K562 (cell line): ENCODE data around the gene DLAT. TPM values are rescaled to one million over a fixed set of nuclear protein-coding genes. Genes with fewer than 3 reads are reported as not detected.
A peak's percentile ranks its signal among the peaks of the same experiment; 100 is the strongest.

Experiments used
- ATAC-seq: fragments of 200-7000 bp; cut with Tn5 transposase; 3 replicates; pipeline ENCODE4 v1.9.1; 2020; ENCODE audit warnings: moderate library complexity
- BruUV-seq: library from RNA; stranded (reverse); fragments of 400-500 nt; replicated peaks from 2 replicates; lab custom pipeline; 2021; lab: Mats Ljungman, UMichigan
- CTCF ChIA-PET: fragments of 300-600 bp; formaldehyde crosslinking; extraction: SDS; loops from one replicate; lab custom pipeline; 2021; ENCODE audit warnings: low intra/inter-chr PET ratio; lab: Yijun Ruan, JAX
- POLR2A ChIA-PET: fragments of 300-600, 350-650 bp; sonication (Branson Sonifier 250); formaldehyde crosslinking; extraction: SDS; loops from one replicate; lab custom pipeline; 2021; ENCODE audit warnings: antibody characterized with exemption, inconsistent platforms; lab: Yijun Ruan, JAX
- DNase-seq, 4 experiments: peaks; one replicate each; pipeline versions ENCODE4 v3.0.0 to v3.0.0-alpha.2; 2011 to 2018; ENCODE audit warnings: low spot score in 3 of 4, mixed read lengths in 3 of 4; ENCODE audit errors: extremely low read depth in 1 of 4
- FAIRE-seq: peaks from 2 replicates; lab custom pipeline; 2011; peaks lifted over from hg19 to GRCh38; lab: Jason Lieb, UNC
- H2AFZ ChIP-seq: 2 replicates; pipeline ENCODE4 v1.6.0; 2011; ENCODE audit warnings: low read depth, low read length, control low read depth, inconsistent platforms
- H3K27ac ChIP-seq: fragments of 200-600 bp; 3 replicates; pipeline ENCODE4 v1.8.0; 2011; ENCODE audit warnings: low read depth, mild to moderate bottlenecking, control low read depth, inconsistent platforms, low read length, moderate library complexity, mixed read lengths; ENCODE audit errors: extremely low read depth
- H3K27me3 ChIP-seq, 2 experiments: fragments of 300-600 bp in 1 of 2; 2 replicates in 1 of 2; 3 replicates in 1 of 2; pipeline versions ENCODE4 v1.6.0 to v1.8.0; 2011; ENCODE audit warnings: inconsistent platforms in 2 of 2, low read length in 2 of 2, mild to moderate bottlenecking in 1 of 2, mixed read lengths in 1 of 2, moderate library complexity in 1 of 2; ENCODE audit not compliant: control insufficient read depth in 2 of 2, insufficient read depth in 2 of 2
- H3K36me3 ChIP-seq: fragments of 300-600 bp; 3 replicates; pipeline ENCODE4 v1.8.0; 2011; ENCODE audit warnings: mild to moderate bottlenecking, low read length, inconsistent platforms; ENCODE audit not compliant: control insufficient read depth, insufficient read depth
- H3K4me1 ChIP-seq, 2 experiments: fragments of 200-600 bp in 1 of 2; replicated peaks in 1 of 2; 2 replicates in 1 of 2; 3 replicates in 1 of 2; pipeline versions ENCODE4 v1.5.1 to v1.8.0; 2011; ENCODE audit warnings: inconsistent platforms in 2 of 2, low read length in 2 of 2, mild to moderate bottlenecking in 1 of 2, mixed read lengths in 1 of 2, moderate library complexity in 1 of 2; ENCODE audit not compliant: control insufficient read depth in 2 of 2, insufficient read depth in 2 of 2
- H3K4me2 ChIP-seq: 2 replicates; pipeline ENCODE4 v1.6.1; 2011; ENCODE audit warnings: low read length, control low read depth, inconsistent platforms, mixed read lengths; ENCODE audit not compliant: insufficient read depth
- H3K4me3 ChIP-seq: fragments of 200-600 bp; sonication (generic), shearing (Covaris generic); 2 replicates; pipeline ENCODE4 v1.5.1; 2016; ENCODE audit warnings: control low read depth, inconsistent platforms
- H3K79me2 ChIP-seq: fragments of 200-600 bp; 3 replicates; pipeline ENCODE4 v1.8.0; 2011; ENCODE audit warnings: low read length, inconsistent platforms; ENCODE audit not compliant: control insufficient read depth, insufficient read depth
- H3K9ac ChIP-seq, 2 experiments: 2 replicates each; pipeline versions ENCODE4 v1.6.0 to v1.6.1; 2011; ENCODE audit warnings: low read depth in 2 of 2, low read length in 2 of 2, control low read depth in 1 of 2, inconsistent platforms in 1 of 2, mild to moderate bottlenecking in 1 of 2, mixed read lengths in 1 of 2; ENCODE audit not compliant: insufficient read depth in 1 of 2
- H3K9me1 ChIP-seq: one replicate; pipeline ENCODE4 v1.6.0; 2011; ENCODE audit warnings: inconsistent platforms, mild to moderate bottlenecking, low read length, moderate library complexity; ENCODE audit not compliant: control insufficient read depth, insufficient read depth
- H3K9me3 ChIP-seq: replicated peaks from 2 replicates; pipeline ENCODE4 v1.5.1; 2011; ENCODE audit warnings: low read depth, low read length, inconsistent platforms; ENCODE audit not compliant: control insufficient read depth, insufficient read depth
- H4K20me1 ChIP-seq: replicated peaks from 2 replicates; pipeline ENCODE4 v1.6.1; 2011; ENCODE audit warnings: low read length, inconsistent platforms, mixed read lengths; ENCODE audit not compliant: control insufficient read depth, insufficient read depth
- ATF2 ChIP-seq: sonication (generic); formaldehyde crosslinking; IDR thresholded peaks from 2 replicates; pipeline ENCODE4 v1.8.1; 2022; ENCODE audit warnings: missing genetic modification reagents
- HMBOX1 ChIP-seq: sonication (generic); IDR thresholded peaks from 2 replicates; pipeline ENCODE4 v1.6.1; 2016
- KDM1A ChIP-seq, 2 experiments: fragments of 450-650 bp; IDR thresholded peaks; 2 replicates each; pipeline ENCODE4 v1.6.1; 2016; ENCODE audit warnings: mild to moderate bottlenecking in 2 of 2
- L3MBTL2 ChIP-seq: fragments of 450-650 bp; IDR thresholded peaks from 2 replicates; pipeline ENCODE4 v1.6.1; 2016; ENCODE audit warnings: mild to moderate bottlenecking, moderate library complexity
- WGBS: fragments of 100-300 bp; shearing (Covaris generic); methylation state at CpG from one replicate; pipeline ENCODE4 v1.1.6; 2016; ENCODE audit warnings: low coverage, mixed read lengths; ENCODE audit not compliant: insufficient coverage; ENCODE audit errors: missing lambda C conversion rate; 5-methylcytosine and 5-hydroxymethylcytosine counted together
- in situ Hi-C: fragments of 300-500 bp; cut with MboI; formaldehyde crosslinking; loops from 4 replicates; pipeline ENCODE4 v1.15.0; 2018; ENCODE audit warnings: inconsistent platforms, mixed read lengths
- intact Hi-C: fragments of 100-400 bp; cut with micrococcal nuclease; formaldehyde crosslinking; loops from 2 replicates; pipeline ENCODE4 v1.14.2; 2022
- polyA plus RNA-seq, 8 experiments: library from polyadenylated mRNA; depleted of rRNA in 4 of 8; stranded (reverse) in 5 of 8; unstranded in 3 of 8; fragments of >200 nt; fragmentation: Nextera tagmentation in 2 of 8; fragmentation: Illumina TruSeq in 1 of 8; extraction: Ambion mirVana in 2 of 8; extraction: Trizol in 1 of 8; gene quantifications; 2 replicates each; pipeline versions ENCODE4 v1.2.1 to v1.2.3, GENCODE V29; 2011 to 2014; ENCODE audit warnings: inconsistent platforms in 1 of 8, missing spikeins in 1 of 8
- total RNA-seq, 7 experiments: library from RNA; depleted of rRNA in 6 of 7; stranded (reverse); fragments of >200 nt in 6 of 7; fragmentation: Illumina TruSeq in 2 of 7; extraction: Trizol in 2 of 7; gene quantifications; 2 replicates each; pipeline versions ENCODE4 v1.2.1 to v1.2.3, GENCODE V29; 2011 to 2021; ENCODE audit warnings: low replicate concordance in 1 of 7

The DLAT gene
- total and polyA plus RNA-seq, 9 of the 15 experiments (the other 6 are each of a cell fraction or from before 2014, with no cell fraction given) = 41.7 to 152 (median 105) TPM

GRCh38 chr11:112002491-112003216 lies 22.6 kb upstream of the DLAT start:
- no peak for FAIRE-seq

More at GRCh38 chr11:112002491-112003216, 22.6 kb upstream of the DLAT start:
- H3K79me2 ChIP-seq = no peaks in the 10 kb centered on the region
- ChIA-PET CTCF (no interaction called here), POLR2A (interaction anchor here (0.7 kb wide), 1 partner anchor 23 kb away, joined by 3 read pairs; no protein-coding TSS in a partner anchor)
- H3K27me3 ChIP-seq = no peaks in the 10 kb centered on the region
- intact Hi-C loops = no loop called here
- H3K27ac ChIP-seq = no peak overlapping the region
- no peak for ATAC-seq
- H3K9me3 ChIP-seq = no peaks in the 10 kb centered on the region
- no peak overlapping the region for H3K4me2 ChIP-seq
- in situ Hi-C loops = no loop called here
- WGBS = 47% methylated on average over 6 of the region's 6 CpGs
- peak; percentile 42 to 43; a peak in 2 of 4 replicates for TF ChIP-seq KDM1A (IDR thresholded peaks at IDR 0.05)
- TF ChIP-seq ATF2 = no peak
- TF ChIP-seq L3MBTL2 = no peak
- TF ChIP-seq HMBOX1 = peak; percentile 59; the same call in 1 of the 2 replicates
- H3K9me1 ChIP-seq = no peaks in the 10 kb centered on the region
- no peak overlapping the region for H3K4me3 ChIP-seq
- H3K4me1 ChIP-seq = no peaks in the 10 kb centered on the region; a peak in 1 of 5 replicates
- DNase-seq = no peak
- H3K9ac ChIP-seq = no peak overlapping the region
- no TSS peak for BruUV-seq
- H2AFZ ChIP-seq = no peak overlapping the region
- peaks cover 3% of the 10 kb centered on the region; the same call in 1 of the 3 replicates for H3K36me3 ChIP-seq
- H4K20me1 ChIP-seq = no peaks in the 10 kb centered on the region
